HUES64 (cell line): ENCODE results near the gene ANXA1.

Source experiments
- H3K27ac ChIP-seq: 2 replicates; pipeline ENCODE4 v1.7.0; 2013; ENCODE audit warnings: low read depth, low read length, inconsistent platforms
- H3K27me3 ChIP-seq: 2 replicates; pipeline ENCODE4 v1.6.1; 2013; ENCODE audit warnings: mild to moderate bottlenecking, low read length; ENCODE audit not compliant: insufficient read depth
- H3K36me3 ChIP-seq: 2 replicates; pipeline ENCODE4 v1.6.1; 2013; ENCODE audit warnings: mild to moderate bottlenecking, low read length; ENCODE audit not compliant: insufficient read depth
- H3K4me1 ChIP-seq: 2 replicates; pipeline ENCODE4 v1.6.1; 2013; ENCODE audit warnings: mild to moderate bottlenecking, low read length, moderate library complexity; ENCODE audit not compliant: insufficient read depth
- H3K4me3 ChIP-seq: 2 replicates; pipeline ENCODE4 v1.5.1; 2013; ENCODE audit warnings: mild to moderate bottlenecking, low read length, moderate library complexity
- H3K9ac ChIP-seq: 2 replicates; pipeline ENCODE4 v1.6.1; 2013; ENCODE audit warnings: mild to moderate bottlenecking, low read depth, low read length
- H3K9me3 ChIP-seq: 2 replicates; pipeline ENCODE4 v1.6.1; 2013; ENCODE audit warnings: low read depth, low read length; ENCODE audit not compliant: insufficient read depth
- WGBS: fragments of 150-250, 120-280 bp; methylation state at CpG from one replicate; pipeline ENCODE4 v1.1.7; 2013; ENCODE audit warnings: missing lambda C conversion rate; 5-methylcytosine and 5-hydroxymethylcytosine counted together

The ANXA1 gene

DNA sequence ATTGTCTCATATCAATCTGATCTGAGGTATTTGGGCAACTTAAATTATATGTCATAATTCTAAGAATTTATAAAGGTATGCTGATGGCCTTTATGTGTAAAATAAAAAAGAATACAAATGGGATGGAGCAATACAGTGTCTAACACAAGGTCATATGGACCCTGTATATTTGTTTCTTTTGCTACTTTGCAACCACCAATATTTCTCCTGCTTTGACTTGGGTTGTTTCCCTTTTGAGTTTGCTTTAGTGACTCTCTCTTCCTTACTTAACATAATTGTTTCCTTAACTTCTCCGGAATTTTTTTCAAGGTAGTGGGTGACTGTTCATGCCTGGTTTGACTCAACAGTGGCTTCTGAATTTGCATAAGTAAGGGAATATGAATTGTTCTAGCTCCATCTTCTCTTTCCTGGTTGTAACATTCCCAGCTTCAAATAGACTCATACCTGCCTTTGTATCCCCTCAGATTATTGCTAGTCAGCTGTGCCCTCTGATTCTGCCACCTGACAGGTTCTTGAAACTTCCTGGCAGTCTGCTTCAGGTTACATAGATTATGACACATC is 30.2 kb upstream of the ANXA1 start:
- Histone ChIP-seq H3K27ac (no peak overlapping the region), H3K36me3 (no peaks in the 10 kb centered on the region)
- 78% methylated on average over 1 of the region's 1 CpG for WGBS

DNA sequence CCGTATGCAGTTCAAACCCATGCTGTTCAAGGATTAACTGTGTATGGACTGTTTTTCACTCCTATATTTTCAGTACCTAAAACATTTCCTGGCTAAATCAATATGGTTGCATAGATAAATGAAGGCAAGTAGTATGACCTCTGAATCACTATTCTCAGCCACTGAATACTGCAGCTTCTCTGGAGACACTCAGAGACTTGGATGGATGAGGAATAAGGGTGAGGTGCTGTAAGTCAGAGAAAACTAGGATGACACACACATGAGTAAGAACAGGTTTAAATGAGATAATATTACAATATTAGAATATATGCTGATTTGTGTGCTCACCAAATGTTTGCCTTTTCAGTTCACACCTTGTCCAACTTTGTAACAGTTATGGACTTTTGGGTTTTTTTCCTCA is 26.0 kb upstream of the ANXA1 start:
- WGBS: 100% methylated on average over 1 of the region's 1 CpG
- Histone ChIP-seq H3K4me3 (no peak overlapping the region), H3K9ac (no peak overlapping the region), H3K27me3 (no peaks in the 10 kb centered on the region), H3K27ac (no peak overlapping the region), H3K9me3 (no peaks in the 10 kb centered on the region), H3K4me1 (no peaks in the 10 kb centered on the region), H3K36me3 (no peaks in the 10 kb centered on the region)

More for the DNA sequence above, 30.2 kb upstream of the ANXA1 start:
- H3K4me3 ChIP-seq: no peak overlapping the region
- no peaks in the 10 kb centered on the region for H3K27me3 ChIP-seq
- H3K9me3 ChIP-seq: no peaks in the 10 kb centered on the region
- H3K4me1 ChIP-seq: peaks cover 2% of the 10 kb centered on the region; the same call in 1 of the 2 replicates
- no peak overlapping the region for H3K9ac ChIP-seq

DNA sequence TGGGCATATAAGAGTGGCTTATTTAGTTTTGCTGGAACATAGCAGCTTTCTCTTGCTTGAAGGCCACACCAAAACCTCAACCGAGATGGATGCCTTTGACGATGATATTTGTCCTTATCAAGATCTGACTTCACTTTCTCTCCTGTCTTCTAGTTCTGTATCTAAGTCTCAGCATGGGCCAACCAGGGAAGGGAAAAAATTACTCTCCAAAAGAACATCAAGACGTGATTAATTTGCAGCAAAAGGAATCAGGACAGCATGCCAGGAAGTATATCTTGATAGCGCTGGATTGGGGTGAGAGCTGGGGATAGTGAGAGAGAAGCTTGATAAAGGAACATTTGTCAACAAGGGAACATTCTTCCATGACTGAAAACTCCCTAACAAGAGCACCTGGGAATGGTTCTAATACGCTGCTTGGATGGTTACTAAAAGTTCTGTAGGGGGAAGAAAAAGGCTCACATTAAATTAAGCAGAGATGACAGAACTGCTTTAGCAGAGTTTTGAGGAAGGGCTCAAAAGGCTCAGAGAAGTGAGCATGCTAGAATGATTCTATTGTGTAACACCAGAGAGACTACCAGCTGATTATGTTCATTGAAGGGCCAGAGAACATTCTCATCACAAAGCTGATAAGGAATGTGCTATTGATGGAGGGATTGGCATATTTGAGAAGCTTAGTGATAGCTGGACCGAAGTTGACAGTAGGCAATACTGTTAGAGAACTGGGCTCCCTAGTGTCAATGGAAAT is 21.6 kb upstream of the ANXA1 start:
- H3K27ac ChIP-seq: no peak overlapping the region
- whole genome bisulfite sequencing: 94% methylated on average over 6 of the region's 6 CpGs
- H3K27me3 ChIP-seq: no peaks in the 10 kb centered on the region

DNA sequence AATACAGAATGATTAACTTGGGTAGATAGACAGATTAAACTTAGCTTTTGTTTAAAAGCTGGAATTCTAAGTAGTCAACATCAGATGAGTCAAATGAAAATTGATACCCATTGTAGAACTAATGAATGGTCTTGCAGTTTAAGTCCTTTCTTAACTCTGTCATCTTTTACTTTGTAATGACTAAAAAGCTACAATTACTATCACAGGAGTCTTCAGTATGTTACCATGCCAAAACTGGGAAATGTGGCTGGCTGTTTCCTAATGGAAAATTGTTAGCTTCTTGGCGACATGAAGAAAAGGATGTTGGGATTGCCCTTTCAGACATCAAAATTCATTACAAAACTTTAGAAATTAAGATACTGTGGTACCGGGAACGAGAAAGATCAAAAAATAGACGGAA is 20.2 kb upstream of the ANXA1 start:
- H3K27me3 ChIP-seq: no peaks in the 10 kb centered on the region
- H3K27ac ChIP-seq: peak overlapping the region; percentile 17; the same call in 1 of the 2 replicates
- no peaks in the 10 kb centered on the region for H3K9me3 ChIP-seq
- no peaks in the 10 kb centered on the region for H3K36me3 ChIP-seq
- no peak overlapping the region for H3K9ac ChIP-seq
- H3K4me1 ChIP-seq: peaks cover 21% of the 10 kb centered on the region
- WGBS: 100% methylated on average over 1 of the region's 4 CpGs
- H3K4me3 ChIP-seq: no peak overlapping the region

More for the DNA sequence above, 21.6 kb upstream of the ANXA1 start:
- Histone ChIP-seq H3K4me1 (peaks cover 21% of the 10 kb centered on the region), H3K4me3 (no peak overlapping the region), H3K9ac (no peak overlapping the region), H3K9me3 (no peaks in the 10 kb centered on the region), H3K36me3 (no peaks in the 10 kb centered on the region)

DNA sequence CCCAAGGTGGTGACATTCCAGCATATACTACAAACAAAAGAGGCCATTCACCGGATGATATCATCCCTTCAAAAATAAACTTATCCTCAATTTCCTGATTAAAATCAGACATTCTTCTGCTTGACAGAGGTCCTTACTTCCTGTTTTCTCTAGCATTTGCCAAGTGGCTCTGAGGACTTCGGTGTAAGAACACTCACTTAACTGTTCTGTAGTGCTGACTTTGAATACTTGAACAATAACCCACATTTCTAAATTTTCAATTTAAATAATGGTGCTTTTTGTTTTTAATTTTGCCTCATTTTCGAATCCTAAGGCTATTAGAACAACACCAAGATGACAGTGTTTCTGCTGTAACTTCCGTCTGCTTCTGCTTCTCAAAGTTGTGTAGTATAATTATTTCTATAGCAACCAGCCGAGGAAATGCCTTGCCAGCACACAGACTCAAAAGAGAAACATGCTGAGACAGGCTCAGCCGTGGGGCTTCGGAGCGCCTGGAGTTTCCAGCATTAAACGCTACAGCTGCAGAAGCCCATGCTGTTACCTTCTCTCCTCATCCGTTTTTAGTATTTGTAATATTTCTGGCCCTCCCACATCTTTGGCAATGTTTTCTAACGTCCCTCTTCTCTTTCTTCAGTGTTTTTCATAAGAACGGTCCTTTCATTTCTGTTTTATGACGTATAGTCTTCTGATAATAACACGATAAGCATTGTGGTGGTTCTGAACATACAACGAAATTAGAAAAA is 19.5 kb upstream of the ANXA1 start:
- Histone ChIP-seq H3K4me3 (peak overlapping the region; percentile 23; the same call in 1 of the 2 replicates), H3K9ac (peak overlapping the region; percentile 11; the same call in 1 of the 2 replicates), H3K4me1 (peaks cover 21% of the 10 kb centered on the region), H3K27me3 (no peaks in the 10 kb centered on the region), H3K9me3 (no peaks in the 10 kb centered on the region), H3K36me3 (no peaks in the 10 kb centered on the region), H3K27ac (peak overlapping the region; percentile 43)
- 47% methylated on average over 11 of the region's 15 CpGs for WGBS

DNA sequence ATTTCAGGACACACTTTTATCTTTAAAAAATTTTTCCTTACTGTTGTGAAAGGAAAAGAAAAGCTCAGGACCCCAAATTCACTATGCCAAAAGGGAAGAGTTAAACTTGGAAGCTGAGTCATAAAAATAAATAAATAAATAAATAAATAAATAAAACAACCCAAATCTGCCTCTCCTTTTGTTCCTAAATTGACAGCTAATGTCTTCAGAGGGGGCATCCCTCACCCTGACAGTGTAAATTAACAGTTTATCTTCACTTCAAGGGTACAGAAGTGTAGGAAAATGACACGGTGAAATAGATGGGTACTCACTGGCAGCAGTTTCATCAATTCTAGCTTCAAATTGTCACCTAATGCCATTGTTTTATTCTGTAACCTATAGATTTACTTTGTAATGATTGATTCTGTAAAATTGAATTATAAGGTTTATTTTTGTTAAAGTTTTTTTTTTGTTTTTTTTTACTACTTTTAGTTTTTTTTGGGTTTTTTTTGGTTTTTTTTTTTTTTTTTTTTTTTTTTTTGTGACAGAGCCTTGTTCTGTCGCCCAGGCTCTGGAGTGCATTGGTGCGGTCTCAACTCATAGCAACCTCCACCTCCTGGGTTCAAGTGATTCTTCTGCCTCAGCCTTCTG is 18.5 kb upstream of the ANXA1 start:
- Histone ChIP-seq H3K9ac (no peak overlapping the region; the same call in 1 of the 2 replicates), H3K36me3 (no peaks in the 10 kb centered on the region), H3K27ac (no peak overlapping the region), H3K9me3 (no peaks in the 10 kb centered on the region), H3K4me3 (no peak overlapping the region; the same call in 1 of the 2 replicates), H3K27me3 (no peaks in the 10 kb centered on the region), H3K4me1 (peaks cover 21% of the 10 kb centered on the region)
- WGBS: 83% methylated on average over 3 of the region's 3 CpGs

DNA sequence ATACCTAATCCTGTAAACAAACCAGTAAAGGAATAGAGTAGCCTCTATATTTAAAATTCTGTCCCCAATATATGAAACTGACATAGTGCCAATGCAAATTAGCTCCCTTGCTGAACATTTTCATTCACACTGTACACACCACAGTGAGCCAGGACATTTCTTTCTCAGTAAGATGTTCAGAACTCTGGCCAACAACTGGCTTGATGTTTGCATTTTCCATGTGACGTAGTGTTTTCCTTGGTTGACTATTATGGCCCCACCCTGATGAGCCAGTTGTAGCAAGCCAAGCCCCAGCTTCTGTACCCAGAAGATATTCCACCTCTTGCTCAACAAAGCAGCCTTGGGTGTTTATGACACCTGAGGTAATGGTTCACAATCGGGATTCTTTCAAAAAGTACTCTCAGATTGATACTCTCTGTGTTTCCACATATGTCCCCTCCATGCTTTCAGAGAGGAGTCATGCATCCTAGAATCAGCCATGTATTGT is 17.7 kb upstream of the ANXA1 start:
- Histone ChIP-seq H3K9ac (no peak overlapping the region), H3K27ac (no peak overlapping the region), H3K27me3 (no peaks in the 10 kb centered on the region), H3K4me1 (peaks cover 21% of the 10 kb centered on the region), H3K4me3 (no peak overlapping the region), H3K9me3 (no peaks in the 10 kb centered on the region), H3K36me3 (no peaks in the 10 kb centered on the region)
- 92% methylated on average over 2 of the region's 2 CpGs for WGBS

DNA sequence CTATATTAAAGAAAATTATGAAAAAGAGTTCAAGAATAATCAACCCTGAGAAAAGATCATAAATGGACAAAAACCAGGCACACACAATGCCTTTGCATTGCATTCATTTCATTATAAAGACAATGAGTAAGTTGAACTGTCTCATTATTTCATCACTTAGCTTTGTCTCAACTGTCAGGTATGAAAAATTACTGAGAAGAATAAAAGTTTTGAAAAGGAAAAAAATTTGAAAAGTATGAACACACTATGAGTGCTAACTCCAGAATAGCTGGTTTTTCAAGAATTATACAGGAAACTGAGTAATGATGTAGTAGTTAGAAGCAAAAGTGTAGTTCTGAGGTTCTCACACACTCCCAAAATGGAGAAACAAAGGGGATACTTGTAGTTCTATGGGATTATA is 16.3 kb upstream of the ANXA1 start:
- Histone ChIP-seq H3K27me3 (no peaks in the 10 kb centered on the region), H3K4me1 (peaks cover 21% of the 10 kb centered on the region), H3K9me3 (no peaks in the 10 kb centered on the region), H3K27ac (no peak overlapping the region), H3K9ac (no peak overlapping the region), H3K4me3 (no peak overlapping the region), H3K36me3 (no peaks in the 10 kb centered on the region)

DNA sequence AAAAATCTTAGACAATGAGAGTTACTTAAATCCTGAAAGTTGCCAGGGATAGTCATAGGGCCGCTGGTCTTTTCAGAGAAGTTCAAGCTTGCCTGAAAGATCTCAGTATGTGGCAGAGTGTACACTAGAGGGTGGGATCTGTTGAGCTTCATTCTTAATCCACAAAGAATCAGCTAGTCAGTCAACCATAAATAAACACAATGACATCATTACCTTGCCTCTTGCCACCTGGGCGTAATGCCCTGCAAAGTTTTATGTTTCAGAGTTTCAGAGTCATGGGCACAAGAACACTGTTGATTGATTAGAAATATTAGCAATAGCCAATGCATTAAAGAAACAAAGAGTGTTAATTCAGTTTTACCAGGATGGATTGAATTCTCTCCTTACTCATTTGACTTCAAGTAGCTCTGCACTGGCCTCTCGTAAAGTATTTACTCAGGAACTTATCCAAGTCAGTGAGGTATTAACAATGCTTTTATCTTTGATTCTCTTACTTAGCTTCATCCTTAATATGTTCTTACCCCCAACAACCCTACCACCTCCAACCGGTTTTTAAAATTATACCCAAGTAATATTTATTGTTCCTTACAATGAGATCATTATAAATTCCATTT is 14.3 kb upstream of the ANXA1 start:
- H3K4me3 ChIP-seq: no peak overlapping the region
- no peaks in the 10 kb centered on the region for H3K27me3 ChIP-seq
- no peaks in the 10 kb centered on the region for H3K9me3 ChIP-seq
- H3K4me1 ChIP-seq: peaks cover 6% of the 10 kb centered on the region
- H3K27ac ChIP-seq: no peak overlapping the region
- H3K36me3 ChIP-seq: no peaks in the 10 kb centered on the region
- WGBS: 93% methylated on average over 4 of the region's 4 CpGs
- H3K9ac ChIP-seq: no peak overlapping the region

DNA sequence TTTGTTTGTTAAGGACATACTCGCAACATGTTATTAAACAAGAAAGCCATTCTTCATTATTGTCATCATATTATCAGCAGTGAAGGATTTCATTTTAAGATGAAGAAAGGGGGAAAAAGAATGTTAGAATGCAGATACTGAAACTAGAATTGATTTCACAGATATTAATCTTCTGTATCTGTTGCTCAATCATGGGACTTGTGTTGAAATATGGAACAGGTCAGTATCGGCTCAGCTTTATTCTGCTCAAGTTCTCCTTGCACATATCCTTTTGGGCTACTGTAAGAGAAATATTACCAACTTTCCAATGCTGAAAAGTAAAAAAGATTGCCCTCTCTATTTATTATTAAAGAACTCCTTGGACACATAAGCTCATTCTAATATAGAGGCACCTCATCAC is 13.8 kb upstream of the ANXA1 start:
- no peak overlapping the region for H3K4me3 ChIP-seq
- WGBS: 100% methylated on average over 1 of the region's 2 CpGs
- peaks cover 1% of the 10 kb centered on the region; the same call in 1 of the 2 replicates for H3K4me1 ChIP-seq
- no peak overlapping the region for H3K9ac ChIP-seq
- no peak overlapping the region for H3K27ac ChIP-seq
- H3K27me3 ChIP-seq: no peaks in the 10 kb centered on the region
- H3K9me3 ChIP-seq: no peaks in the 10 kb centered on the region
- no peaks in the 10 kb centered on the region for H3K36me3 ChIP-seq
